NCI-H2171 treated with DMSO at 0.1 percent for 48 hours (cell line): ENCODE data around the gene OR52E4.

ENCODE experiments used
- DNase-seq: peaks from one replicate; lab custom pipeline; 2025; lab: John Stamatoyannopoulos, UW

OR52E4 gene

GRCh38 chr11:5929571-5930368 is 49.3 kb downstream of the OR52E4 start:
- no peak for DNase-seq

DNA sequence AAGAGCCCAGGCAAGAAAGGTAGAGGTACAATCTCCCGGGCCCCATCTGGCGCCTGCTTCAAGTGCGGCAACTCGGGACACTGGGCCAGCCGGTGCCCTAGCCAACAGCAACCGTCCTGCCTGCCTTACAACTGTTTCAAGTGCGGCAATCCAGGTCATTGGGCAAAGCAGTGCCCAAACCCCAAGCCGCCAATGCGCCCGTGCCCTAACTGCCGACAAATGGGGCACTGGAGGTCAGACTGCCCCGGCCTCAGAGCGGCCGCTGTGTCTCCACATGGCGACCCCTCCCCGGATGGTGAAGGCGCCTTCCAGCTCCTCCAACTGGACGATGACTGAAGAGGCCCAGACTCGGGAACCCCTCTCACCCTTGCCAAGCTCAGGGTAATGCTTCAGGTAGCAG is 50.2 kb downstream of the OR52E4 start:
- no peak for DNase-seq

GRCh38 chr11:5931061-5931460 is 50.6 kb downstream of the OR52E4 start:
- DNase-seq, result no peak

DNA sequence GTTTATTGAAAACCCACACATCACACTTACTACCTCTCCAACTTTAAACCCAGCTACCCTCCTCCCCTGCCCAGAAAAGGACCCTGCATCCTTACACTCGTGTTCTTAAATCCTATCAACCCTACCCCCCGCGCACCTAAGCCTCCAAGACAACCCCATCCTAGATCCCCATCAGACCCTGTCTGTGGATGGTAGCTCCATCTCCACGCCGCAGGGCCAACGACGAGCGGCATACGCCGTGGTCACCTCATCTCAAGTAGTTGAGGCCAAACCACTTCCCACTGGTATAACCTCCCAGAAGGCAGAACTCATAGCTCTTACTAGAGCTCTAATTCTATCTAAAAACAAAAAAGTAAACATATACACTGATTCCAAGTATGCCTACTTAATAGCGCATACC is 52.2 kb downstream of the OR52E4 start:
- DNase-seq, result no peak

DNA sequence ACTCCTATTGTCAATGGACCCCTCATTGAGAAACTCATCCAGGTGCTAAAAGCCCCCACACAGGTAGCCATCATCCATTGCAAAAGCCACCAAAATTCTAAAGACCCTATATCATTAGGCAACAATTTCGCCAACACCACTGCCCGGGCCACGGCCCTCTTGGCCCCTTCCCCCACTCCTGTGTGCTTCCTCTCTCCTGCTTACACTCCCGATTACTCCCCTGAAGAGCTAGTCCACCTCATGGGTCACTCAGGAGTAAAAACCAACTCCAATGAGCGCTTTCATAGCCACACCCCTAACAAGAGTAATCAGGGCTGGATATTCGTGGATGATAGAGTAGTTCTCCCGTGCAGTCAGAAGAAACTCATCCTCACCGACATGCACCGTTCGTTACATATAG is 52.7 kb downstream of the OR52E4 start:
- DNase-seq, result no peak
